H9 (cell line): ENCODE results near the gene UBE4A. TPM values are rescaled to one million over a fixed set of nuclear protein-coding genes. Genes with fewer than 3 reads are reported as not detected.

Source experiments
- DNase-seq: peaks from one replicate; pipeline ENCODE4 v3.0.0-alpha.2; 2017
- H2AFZ ChIP-seq: one replicate; pipeline ENCODE4 v1.6.1; 2013; ENCODE audit warnings: mild to moderate bottlenecking, low read length, control low read depth, moderate library complexity
- H2AK5ac ChIP-seq: 2 replicates; pipeline ENCODE4 v1.6.1; 2013; ENCODE audit warnings: low read length, control low read depth, mixed read lengths; ENCODE audit not compliant: insufficient read length
- H2BK120ac ChIP-seq: one replicate; pipeline ENCODE4 v1.6.1; 2013; ENCODE audit warnings: low read depth, mild to moderate bottlenecking, low read length, control low read depth, inconsistent platforms; ENCODE audit not compliant: poor library complexity, severe bottlenecking
- H2BK12ac ChIP-seq: 2 replicates; pipeline ENCODE4 v1.6.1; 2013; ENCODE audit warnings: low read length, control low read depth, mixed read lengths, low read depth; ENCODE audit not compliant: insufficient read length
- H2BK15ac ChIP-seq: 2 replicates; pipeline ENCODE4 v1.6.1; 2013; ENCODE audit warnings: low read depth, low read length, control low read depth
- H2BK20ac ChIP-seq: one replicate; pipeline ENCODE4 v1.6.1; 2013; ENCODE audit warnings: low read depth, mild to moderate bottlenecking, low read length, control low read depth, inconsistent platforms; ENCODE audit not compliant: poor library complexity, severe bottlenecking
- H2BK5ac ChIP-seq: 2 replicates; pipeline ENCODE4 v1.6.1; 2013; ENCODE audit warnings: low read length, control low read depth, mixed read lengths; ENCODE audit not compliant: insufficient read length
- H3K14ac ChIP-seq: 2 replicates; pipeline ENCODE4 v1.6.1; 2013; ENCODE audit warnings: low read length, control low read depth; ENCODE audit not compliant: insufficient read depth
- H3K18ac ChIP-seq: 2 replicates; pipeline ENCODE4 v1.6.1; 2013; ENCODE audit warnings: low read depth, mild to moderate bottlenecking, mixed read lengths, low read length, control low read depth; ENCODE audit not compliant: insufficient read length
- H3K23ac ChIP-seq: 2 replicates; pipeline ENCODE4 v1.6.1; 2013; ENCODE audit warnings: low read length, control low read depth, mixed read lengths, low read depth; ENCODE audit not compliant: insufficient read length
- H3K23me2 ChIP-seq: 2 replicates; pipeline ENCODE4 v1.6.1; 2013; ENCODE audit warnings: low read depth, mild to moderate bottlenecking, mixed read lengths, low read length, control low read depth; ENCODE audit not compliant: insufficient read length, poor library complexity, severe bottlenecking
- H3K27ac ChIP-seq: 2 replicates; pipeline ENCODE4 v1.5.1; 2013; ENCODE audit warnings: low read length, control low read depth, mixed read lengths, low read depth; ENCODE audit not compliant: insufficient read length
- H3K27me3 ChIP-seq: 2 replicates; pipeline ENCODE4 v1.6.1; 2013; ENCODE audit warnings: low read length, control low read depth, inconsistent platforms; ENCODE audit not compliant: insufficient read depth
- H3K4ac ChIP-seq: 2 replicates; pipeline ENCODE4 v1.6.1; 2013; ENCODE audit warnings: low read depth, mild to moderate bottlenecking, control low read depth, inconsistent platforms, low read length, moderate library complexity
- H3K4me1 ChIP-seq: 2 replicates; pipeline ENCODE4 v1.6.1; 2013; ENCODE audit warnings: low read length, control low read depth, inconsistent platforms; ENCODE audit not compliant: insufficient read depth
- H3K4me2 ChIP-seq: 2 replicates; pipeline ENCODE4 v1.6.1; 2013; ENCODE audit warnings: low read length, control low read depth, mixed read lengths; ENCODE audit not compliant: insufficient read length, insufficient read depth
- H3K56ac ChIP-seq: 2 replicates; pipeline ENCODE4 v1.6.1; 2013; ENCODE audit warnings: low read depth, mild to moderate bottlenecking, mixed read lengths, low read length, control low read depth; ENCODE audit not compliant: insufficient read length
- H3K79me1 ChIP-seq: 2 replicates; pipeline ENCODE4 v1.6.1; 2013; ENCODE audit warnings: low read depth, mild to moderate bottlenecking, moderate library complexity, low read length, control low read depth, inconsistent platforms; ENCODE audit not compliant: insufficient read depth, poor library complexity, severe bottlenecking
- H3K79me2 ChIP-seq: 2 replicates; pipeline ENCODE4 v1.6.1; 2013; ENCODE audit warnings: low read length, control low read depth, inconsistent platforms; ENCODE audit not compliant: insufficient read depth
- H3K9ac ChIP-seq: 2 replicates; pipeline ENCODE4 v1.6.1; 2013; ENCODE audit warnings: low read length, control low read depth, mixed read lengths; ENCODE audit not compliant: insufficient read length; ENCODE audit errors: extremely low read depth
- H3K9me3 ChIP-seq: one replicate; pipeline ENCODE4 v1.6.1; 2013; ENCODE audit warnings: low read depth, low read length, inconsistent platforms; ENCODE audit not compliant: control insufficient read depth
- H3T11ph ChIP-seq: one replicate; pipeline ENCODE4 v1.6.1; 2013; ENCODE audit warnings: mild to moderate bottlenecking, low read length, control low read depth, inconsistent platforms
- H4K20me1 ChIP-seq: one replicate; pipeline ENCODE4 v1.6.1; 2013; ENCODE audit not compliant: control insufficient read depth, insufficient read length, insufficient read depth
- H4K5ac ChIP-seq: 2 replicates; pipeline ENCODE4 v1.6.1; 2013; ENCODE audit warnings: low read depth, mild to moderate bottlenecking, mixed read lengths, low read length, control low read depth; ENCODE audit not compliant: insufficient read length
- H4K8ac ChIP-seq: replicated peaks from 2 replicates; pipeline ENCODE4 v1.6.1; 2013; ENCODE audit warnings: low read length, control low read depth, mixed read lengths, low read depth; ENCODE audit not compliant: insufficient read length
- H4K91ac ChIP-seq: 2 replicates; pipeline ENCODE4 v1.6.1; 2013; ENCODE audit warnings: low read depth, mild to moderate bottlenecking, moderate library complexity, mixed read lengths, low read length, control low read depth; ENCODE audit not compliant: insufficient read length
- H3K27ac Mint-ChIP-seq, 3 experiments: 2 replicates in 2 of 3; 3 replicates in 1 of 3; pipeline ENCODE4 v1.8.0; 2020 to 2021; ENCODE audit warnings: mixed read lengths in 3 of 3, mild to moderate bottlenecking in 1 of 3, moderate library complexity in 1 of 3
- H3K27me3 Mint-ChIP-seq: 2 replicates; pipeline ENCODE4 v1.8.0; 2021; ENCODE audit warnings: low read depth, mild to moderate bottlenecking, moderate library complexity, mixed read lengths
- H3K36me3 Mint-ChIP-seq, 3 experiments: 2 replicates in 2 of 3; 3 replicates in 1 of 3; pipeline ENCODE4 v1.8.0; 2020 to 2021; ENCODE audit warnings: low read depth in 3 of 3, mixed read lengths in 3 of 3; ENCODE audit not compliant: insufficient read depth in 1 of 3
- H3K4me1 Mint-ChIP-seq, 2 experiments: 2 replicates each; pipeline ENCODE4 v1.8.0; 2020; ENCODE audit warnings: mixed read lengths in 2 of 2
- H3K4me3 Mint-ChIP-seq, 2 experiments: 2 replicates in 1 of 2; 3 replicates in 1 of 2; pipeline ENCODE4 v1.8.0; 2020 to 2021; ENCODE audit warnings: mild to moderate bottlenecking in 2 of 2, mixed read lengths in 2 of 2, moderate library complexity in 1 of 2
- H3K9me3 Mint-ChIP-seq, 2 experiments: 2 replicates in 1 of 2; 3 replicates in 1 of 2; pipeline ENCODE4 v1.8.0; 2020; ENCODE audit warnings: mild to moderate bottlenecking in 2 of 2, mixed read lengths in 2 of 2, moderate library complexity in 1 of 2
- WGBS: extraction: QIAGEN DNeasy Blood & Tissue Kit; methylation state at CpG from one replicate; pipeline ENCODE4 v1.1.7; 2013; ENCODE audit warnings: missing lambda C conversion rate, low lambda C conversion rate, mixed read lengths; ENCODE audit not compliant: insufficient read length; ENCODE audit errors: extremely low coverage; 5-methylcytosine and 5-hydroxymethylcytosine counted together
- total RNA-seq: library from RNA; stranded (reverse); gene quantifications from 2 replicates; pipeline ENCODE4 v1.2.1, GENCODE V29; 2021
- TF ChIP-seq, protein P1 (sequence below): fragments of 200-600 bp; sonication (generic); conservative IDR thresholded peaks from 3 replicates; pipeline ENCODE4 v1.8.0; 2021; ENCODE audit warnings: antibody characterized with exemption, mild to moderate bottlenecking

UBE4A gene
- total RNA-seq, 1 experiment from 2014 or later = 33.7 TPM

- Histone ChIP-seq H3K4me2 (no peak overlapping the region), H4K91ac (no peak overlapping the region), H4K5ac (no peak overlapping the region), H2AFZ (no peak overlapping the region), H3K79me2 (no peaks in the 10 kb centered on the region), H2BK5ac (no peak overlapping the region), H4K8ac (no peak overlapping the region), H3T11ph (no peak overlapping the region), H2AK5ac (no peak overlapping the region), H4K20me1 (no peaks in the 10 kb centered on the region), H3K9me3 (no peaks in the 10 kb centered on the region), H3K79me1 (no peaks in the 10 kb centered on the region), H3K18ac (no peak overlapping the region), H3K23ac (no peak overlapping the region), H3K4ac (no peak overlapping the region), H2BK20ac (no peak overlapping the region), H2BK12ac (no peak overlapping the region), H3K23me2 (peaks cover 9% of the 10 kb centered on the region), H3K56ac (no peak overlapping the region), H2BK15ac (no peak overlapping the region), H2BK120ac (no peak overlapping the region), H3K27me3 (no peaks in the 10 kb centered on the region), H3K4me1 (peaks cover 6% of the 10 kb centered on the region; the same call in 1 of the 2 replicates), H3K27ac (no peak overlapping the region), H3K9ac (no peak overlapping the region), H3K14ac (no peak overlapping the region)
- no peak overlapping the region for H3K27ac Mint-ChIP-seq
- peaks cover 0 to 3% (median 2%) of the 10 kb centered on the region in 3 experiments; a peak in 2 of 7 replicates for H3K36me3 Mint-ChIP-seq
- no CpG with 5 or more reads among the region's 4 CpGs for WGBS
- peaks cover 28 to 35% of the 10 kb centered on the region in 2 experiments for H3K4me1 Mint-ChIP-seq
- peaks cover 0 to 3% of the 10 kb centered on the region in 2 experiments; a peak in 2 of 5 replicates for H3K9me3 Mint-ChIP-seq
- H3K4me3 Mint-ChIP-seq = no peak overlapping the region
- DNase-seq = no peak
- TF ChIP-seq, protein P1, sequence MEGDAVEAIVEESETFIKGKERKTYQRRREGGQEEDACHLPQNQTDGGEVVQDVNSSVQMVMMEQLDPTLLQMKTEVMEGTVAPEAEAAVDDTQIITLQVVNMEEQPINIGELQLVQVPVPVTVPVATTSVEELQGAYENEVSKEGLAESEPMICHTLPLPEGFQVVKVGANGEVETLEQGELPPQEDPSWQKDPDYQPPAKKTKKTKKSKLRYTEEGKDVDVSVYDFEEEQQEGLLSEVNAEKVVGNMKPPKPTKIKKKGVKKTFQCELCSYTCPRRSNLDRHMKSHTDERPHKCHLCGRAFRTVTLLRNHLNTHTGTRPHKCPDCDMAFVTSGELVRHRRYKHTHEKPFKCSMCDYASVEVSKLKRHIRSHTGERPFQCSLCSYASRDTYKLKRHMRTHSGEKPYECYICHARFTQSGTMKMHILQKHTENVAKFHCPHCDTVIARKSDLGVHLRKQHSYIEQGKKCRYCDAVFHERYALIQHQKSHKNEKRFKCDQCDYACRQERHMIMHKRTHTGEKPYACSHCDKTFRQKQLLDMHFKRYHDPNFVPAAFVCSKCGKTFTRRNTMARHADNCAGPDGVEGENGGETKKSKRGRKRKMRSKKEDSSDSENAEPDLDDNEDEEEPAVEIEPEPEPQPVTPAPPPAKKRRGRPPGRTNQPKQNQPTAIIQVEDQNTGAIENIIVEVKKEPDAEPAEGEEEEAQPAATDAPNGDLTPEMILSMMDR = no peak
- peaks cover 29% of the 10 kb centered on the region for H3K27me3 Mint-ChIP-seq
These were observed 46.2 kb upstream of the UBE4A start for GRCh38 chr11:118313242-118313641.
